Measurements from ENCODE around the gene CACNA2D1.

Gene CACNA2D1

GRCh38 chr7:82345886-82346285 is 97.7 kb downstream of the CACNA2D1 start:
- DNase-seq (ENCODE audit: low read depth, low spot score) = no peak
- no peak overlapping the region for H3K4me3 ChIP-seq (ENCODE audit: low read depth, low read length)
- TF ChIP-seq, protein P1, sequence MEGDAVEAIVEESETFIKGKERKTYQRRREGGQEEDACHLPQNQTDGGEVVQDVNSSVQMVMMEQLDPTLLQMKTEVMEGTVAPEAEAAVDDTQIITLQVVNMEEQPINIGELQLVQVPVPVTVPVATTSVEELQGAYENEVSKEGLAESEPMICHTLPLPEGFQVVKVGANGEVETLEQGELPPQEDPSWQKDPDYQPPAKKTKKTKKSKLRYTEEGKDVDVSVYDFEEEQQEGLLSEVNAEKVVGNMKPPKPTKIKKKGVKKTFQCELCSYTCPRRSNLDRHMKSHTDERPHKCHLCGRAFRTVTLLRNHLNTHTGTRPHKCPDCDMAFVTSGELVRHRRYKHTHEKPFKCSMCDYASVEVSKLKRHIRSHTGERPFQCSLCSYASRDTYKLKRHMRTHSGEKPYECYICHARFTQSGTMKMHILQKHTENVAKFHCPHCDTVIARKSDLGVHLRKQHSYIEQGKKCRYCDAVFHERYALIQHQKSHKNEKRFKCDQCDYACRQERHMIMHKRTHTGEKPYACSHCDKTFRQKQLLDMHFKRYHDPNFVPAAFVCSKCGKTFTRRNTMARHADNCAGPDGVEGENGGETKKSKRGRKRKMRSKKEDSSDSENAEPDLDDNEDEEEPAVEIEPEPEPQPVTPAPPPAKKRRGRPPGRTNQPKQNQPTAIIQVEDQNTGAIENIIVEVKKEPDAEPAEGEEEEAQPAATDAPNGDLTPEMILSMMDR (IDR thresholded peaks at IDR 0.05; ENCODE audit: low read depth, low read length) = no peak
- in situ Hi-C loops (cut with HindIII; ENCODE audit: low sequenced_read_pairs) = no loop called here

- in situ Hi-C loops (cut with HindIII; ENCODE audit: low sequenced_read_pairs) = no loop called here
- DNase-seq (ENCODE audit: low read depth, low spot score) = no peak
- TF ChIP-seq, protein P1 (IDR thresholded peaks at IDR 0.05; ENCODE audit: low read depth, low read length) = no peak
- no peak overlapping the region for H3K4me3 ChIP-seq (ENCODE audit: low read depth, low read length)
Measured at GRCh38 chr7:82343716-82344115, 99.9 kb downstream of the CACNA2D1 start.

- H3K4me3 ChIP-seq (ENCODE audit: low read depth, low read length) = no peak overlapping the region
- DNase-seq (ENCODE audit: low read depth, low spot score) = no peak
- in situ Hi-C loops (cut with HindIII; ENCODE audit: low sequenced_read_pairs) = no loop called here
- TF ChIP-seq, protein P1 (IDR thresholded peaks at IDR 0.05; ENCODE audit: low read depth, low read length) = no peak
Measured at GRCh38 chr7:82339958-82340357, 103.6 kb downstream of the CACNA2D1 start.

DNA sequence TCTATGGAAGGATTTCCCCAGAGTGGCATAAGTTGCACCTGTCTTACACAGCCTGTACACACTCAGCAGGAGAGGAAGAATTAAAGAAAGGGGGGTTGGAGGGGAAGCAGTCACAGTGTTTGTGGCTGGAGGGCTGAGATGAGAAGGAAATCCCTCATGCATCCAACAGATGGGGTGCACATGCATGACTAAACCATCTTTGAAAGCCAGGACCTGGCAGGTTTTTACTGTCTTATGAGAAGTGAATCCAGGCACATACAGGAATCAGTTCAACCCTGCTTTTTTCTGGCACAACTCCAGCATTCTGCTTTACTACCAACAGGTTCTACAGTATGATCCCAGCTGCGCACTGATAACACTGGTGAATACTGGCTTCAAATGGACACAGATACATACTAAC is 107.7 kb downstream of the CACNA2D1 start:
- peak; percentile 9 for DNase-seq (ENCODE audit: low read depth, low spot score)
- H3K4me3 ChIP-seq (ENCODE audit: low read depth, low read length) = no peak overlapping the region
- TF ChIP-seq, protein P1 (IDR thresholded peaks at IDR 0.05; ENCODE audit: low read depth, low read length) = no peak
- in situ Hi-C loops (cut with HindIII; ENCODE audit: low sequenced_read_pairs) = no loop called here

DNA sequence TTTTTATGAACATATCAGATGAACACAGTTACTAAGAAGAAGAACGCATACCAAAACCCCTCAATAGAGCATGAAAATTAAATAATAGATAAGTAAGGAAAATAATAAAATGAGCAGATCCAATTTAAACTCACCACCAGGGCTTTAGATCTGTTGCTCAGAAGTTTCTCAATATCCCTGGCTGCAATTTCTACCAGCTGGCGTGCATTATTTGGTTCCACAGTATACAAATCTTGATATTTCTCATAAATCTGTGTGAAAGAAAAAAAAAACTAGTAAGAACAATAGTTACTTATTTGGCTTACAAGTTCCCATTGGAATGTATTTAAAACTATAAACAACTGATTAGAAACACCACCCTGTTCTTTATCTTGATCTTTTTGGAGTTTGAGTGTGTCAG is 108.6 kb downstream of the CACNA2D1 start:
- TF ChIP-seq, protein P1 (IDR thresholded peaks at IDR 0.05; ENCODE audit: low read depth, low read length) = no peak
- DNase-seq (ENCODE audit: low read depth, low spot score) = no peak
- no peak overlapping the region for H3K4me3 ChIP-seq (ENCODE audit: low read depth, low read length)
- in situ Hi-C loops (cut with HindIII; ENCODE audit: low sequenced_read_pairs) = no loop called here

DNA sequence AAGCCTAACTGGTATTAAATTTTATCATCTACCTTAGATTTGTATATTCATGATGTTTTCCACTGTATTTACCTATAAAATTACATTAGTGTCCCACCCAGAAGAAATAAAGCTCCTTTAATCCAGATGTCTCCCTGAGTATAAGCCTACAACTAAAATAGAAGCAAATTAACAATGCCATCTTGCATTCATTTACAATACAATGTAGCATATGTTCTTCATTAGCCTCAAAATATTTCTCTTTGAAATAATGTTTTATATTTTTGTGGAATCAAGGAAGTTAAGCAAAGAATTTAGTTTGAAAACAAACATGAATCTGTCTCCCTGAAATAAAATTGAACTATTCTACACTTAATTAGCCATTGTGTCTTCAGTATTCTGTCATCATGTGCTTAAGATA is 112.3 kb downstream of the CACNA2D1 start:
- in situ Hi-C loops (cut with HindIII; ENCODE audit: low sequenced_read_pairs) = no loop called here
- H3K4me3 ChIP-seq (ENCODE audit: low read depth, low read length) = no peak overlapping the region
- DNase-seq (ENCODE audit: low read depth, low spot score) = no peak
- TF ChIP-seq, protein P1 (IDR thresholded peaks at IDR 0.05; ENCODE audit: low read depth, low read length) = no peak

GRCh38 chr7:82330706-82331215 is 112.8 kb downstream of the CACNA2D1 start:
- DNase-seq (ENCODE audit: low read depth, low spot score) = no peak
- TF ChIP-seq, protein P1 (IDR thresholded peaks at IDR 0.05; ENCODE audit: low read depth, low read length) = no peak
- no peak overlapping the region for H3K4me3 ChIP-seq (ENCODE audit: low read depth, low read length)
- in situ Hi-C loops (cut with HindIII; ENCODE audit: low sequenced_read_pairs) = no loop called here

Data from astrocyte of the spinal cord (primary cell).